LoVo (cell line): Measurements from ENCODE around the gene MSRB1.
A peak's percentile ranks its signal among the peaks of the same experiment; 100 is the strongest.
"Not testable (repeated sequence)": the region's sequence is repeated elsewhere in the genome, so short reads cannot be mapped to it uniquely, and the experiment has no call there.

Experiments used
- DNase-seq: peaks from one replicate; pipeline ENCODE4 v3.0.0-alpha.2; 2016; ENCODE audit warnings: low spot score

MSRB1 gene

GRCh38 chr16:1978476-1979120 lies 35.6 kb upstream of the MSRB1 start:
- DNase-seq, result no peak

- no peak for DNase-seq
These were observed 34.9 kb upstream of the MSRB1 start for GRCh38 chr16:1977875-1978268.

GRCh38 chr16:1976951-1977874 lies 34.2 kb upstream of the MSRB1 start:
- no peak for DNase-seq

- DNase-seq, result no peak
These were observed 33.2 kb upstream of the MSRB1 start for GRCh38 chr16:1976216-1976520.

GRCh38 chr16:1975432-1976215 lies 32.6 kb upstream of the MSRB1 start:
- DNase-seq, result no peak

GRCh38 chr16:1974157-1975070 lies 31.4 kb upstream of the MSRB1 start:
- no peak for DNase-seq

- DNase-seq, result no peak
These were observed 30.6 kb upstream of the MSRB1 start for GRCh38 chr16:1973461-1974156.

GRCh38 chr16:1972490-1972877 lies 29.5 kb upstream of the MSRB1 start:
- no peak for DNase-seq

GRCh38 chr16:1971796-1972489 lies 28.9 kb upstream of the MSRB1 start, which contains the start of gene TBL3:
TSS of gene TBL3 (plus strand) at chr16:1972053. CDS start at chr16:1972165, 112 bp downstream.
- peak; percentile 94 for DNase-seq

GRCh38 chr16:1968146-1968953 lies 25.4 kb upstream of the MSRB1 start:
- DNase-seq, result no peak

- DNase-seq, result no peak
These were observed 23.5 kb upstream of the MSRB1 start, which contains the start of gene RNF151 for GRCh38 chr16:1966460-1966859. TSS of gene RNF151 (plus strand) at chr16:1966856. CDS start at chr16:1966882, 26 bp downstream.

GRCh38 chr16:1965396-1966001 lies 22.5 kb upstream of the MSRB1 start:
- DNase-seq, result no peak

- peak; percentile 99 for DNase-seq
These were observed 21.8 kb upstream of the MSRB1 start, which contains the start of gene RPS2 for GRCh38 chr16:1964506-1965395. TSS of gene RPS2 (minus strand) at chr16:1964826. CDS start at chr16:1964625, 201 bp downstream.

GRCh38 chr16:1963806-1964505 lies 21.0 kb upstream of the MSRB1 start:
- DNase-seq, result peak; percentile 16

- DNase-seq, result not testable (repeated sequence)
These were observed 19.5 kb upstream of the MSRB1 start for GRCh38 chr16:1962161-1963153.

- DNase-seq, result peak; percentile 34
These were observed 18.7 kb upstream of the MSRB1 start for GRCh38 chr16:1961651-1962067.
